Mucosa of descending colon (tissue), 3 donors: ENCODE data around the gene NR2E1. TPM values are rescaled to one million over a fixed set of nuclear protein-coding genes. Genes with fewer than 3 reads are reported as not detected.

Experiments used
- ATAC-seq: fragments of 200-7000 bp; cut with Tn5 transposase; one replicate; pipeline ENCODE4 v1.9.1; 2020; ENCODE audit warnings: mild to moderate bottlenecking, moderate library complexity
- DNase-seq, 3 donors: peaks; one replicate each; pipeline ENCODE4 v3.0.0-alpha.2; 2020
- H3K36me3 ChIP-seq: fragments of 200-600 bp; one replicate; pipeline ENCODE4 v1.8.0; 2021; ENCODE audit warnings: low read depth, mild to moderate bottlenecking
- H3K4me1 ChIP-seq: fragments of 200-600 bp; one replicate; pipeline ENCODE4 v1.8.0; 2021; ENCODE audit warnings: low read depth, mild to moderate bottlenecking
- H3K4me3 ChIP-seq: fragments of 200-600 bp; one replicate; pipeline ENCODE4 v1.8.0; 2021; ENCODE audit warnings: mild to moderate bottlenecking
- H3K9me3 ChIP-seq: fragments of 200-600 bp; one replicate; pipeline ENCODE4 v1.8.0; 2021; ENCODE audit warnings: mild to moderate bottlenecking
- intact Hi-C, 2 donors: fragments of 100-400 bp; cut with DNase I in 1 of 2; cut with micrococcal nuclease in 1 of 2; formaldehyde crosslinking; loops; one replicate each; pipeline versions ENCODE4 v1.11.0 to v1.11.1; 2022; cut with DNase I, micrococcal nuclease
- total RNA-seq, 3 donors: library from RNA; stranded (reverse); fragmentation: NEBNext Ultra II Directional in 2 of 3; extraction: Animal tissue kit (Norgen Biotek cat#: 25700) in 2 of 3; gene quantifications; one replicate each; pipeline versions ENCODE4 v1.2.1 to v1.2.4, GENCODE V29; 2021 to 2023
- TF ChIP-seq, protein P1 (sequence below): fragments of 200-600 bp; IDR thresholded peaks from one replicate; pipeline ENCODE4 v1.8.0; 2022; ENCODE audit warnings: antibody characterized with exemption, mild to moderate bottlenecking
- donor health status: DM: no; HTN: no; CAD: no; lungs with moderate emphysema.
- donor health status: DM: no; HTN: no; CAD: no.
- donor health status: DM: no; HTN: yes; CAD: no.

The NR2E1 gene
- total RNA-seq, 3 donors from 2014 or later: not detected

DNA sequence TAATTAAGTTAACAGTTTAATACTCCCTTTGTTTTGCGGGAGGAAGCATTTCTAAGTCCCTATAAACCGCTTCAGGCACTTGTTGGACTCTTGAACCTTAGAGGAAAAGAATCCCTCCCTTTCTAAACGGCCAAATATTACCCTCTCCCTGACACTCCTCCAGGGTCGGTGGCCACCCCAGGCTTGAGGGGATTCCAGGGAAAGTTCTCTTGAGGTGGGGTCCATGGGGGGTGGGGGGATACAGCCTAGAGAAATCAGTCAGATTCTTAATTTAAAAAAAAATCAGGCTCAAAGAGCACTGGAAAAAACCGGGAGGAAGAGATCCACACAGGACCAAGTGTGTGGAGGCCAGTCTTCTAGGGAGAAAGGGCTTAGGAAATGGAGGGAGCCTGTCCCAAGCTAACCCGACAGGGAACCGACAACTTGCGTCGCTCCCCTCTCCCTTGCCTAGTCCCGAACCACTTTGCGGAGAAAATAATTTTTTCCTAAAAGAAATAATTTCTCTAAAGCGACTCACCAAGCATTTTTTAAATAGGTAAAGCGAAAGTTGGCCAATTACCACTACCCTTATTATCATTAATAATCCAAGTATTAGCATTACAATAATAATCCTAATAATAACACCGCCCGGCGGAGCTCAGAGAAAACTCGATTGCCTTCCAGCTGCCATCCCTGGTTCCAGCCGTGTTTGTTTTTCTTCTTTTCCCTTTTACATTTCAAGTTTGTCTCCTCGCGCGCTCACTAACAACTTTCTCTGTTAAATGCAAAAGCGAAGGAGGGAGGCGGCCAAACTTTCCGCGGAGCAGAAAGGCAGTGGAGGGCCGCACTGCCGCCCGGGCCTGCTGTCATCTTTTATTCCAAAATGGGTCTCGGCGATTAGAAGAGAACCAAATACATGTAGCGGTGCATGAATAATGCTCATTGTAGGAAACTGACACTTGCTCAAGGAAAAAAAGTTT is 4.8 kb downstream of the NR2E1 start:
- H3K4me3 ChIP-seq: no peak overlapping the region
- DNase-seq: no peak
- H3K9me3 ChIP-seq: no peaks in the 10 kb centered on the region
- ATAC-seq: no peak
- peaks cover 28% of the 10 kb centered on the region for H3K4me1 ChIP-seq
- no peaks in the 10 kb centered on the region for H3K36me3 ChIP-seq
- TF ChIP-seq, protein P1, sequence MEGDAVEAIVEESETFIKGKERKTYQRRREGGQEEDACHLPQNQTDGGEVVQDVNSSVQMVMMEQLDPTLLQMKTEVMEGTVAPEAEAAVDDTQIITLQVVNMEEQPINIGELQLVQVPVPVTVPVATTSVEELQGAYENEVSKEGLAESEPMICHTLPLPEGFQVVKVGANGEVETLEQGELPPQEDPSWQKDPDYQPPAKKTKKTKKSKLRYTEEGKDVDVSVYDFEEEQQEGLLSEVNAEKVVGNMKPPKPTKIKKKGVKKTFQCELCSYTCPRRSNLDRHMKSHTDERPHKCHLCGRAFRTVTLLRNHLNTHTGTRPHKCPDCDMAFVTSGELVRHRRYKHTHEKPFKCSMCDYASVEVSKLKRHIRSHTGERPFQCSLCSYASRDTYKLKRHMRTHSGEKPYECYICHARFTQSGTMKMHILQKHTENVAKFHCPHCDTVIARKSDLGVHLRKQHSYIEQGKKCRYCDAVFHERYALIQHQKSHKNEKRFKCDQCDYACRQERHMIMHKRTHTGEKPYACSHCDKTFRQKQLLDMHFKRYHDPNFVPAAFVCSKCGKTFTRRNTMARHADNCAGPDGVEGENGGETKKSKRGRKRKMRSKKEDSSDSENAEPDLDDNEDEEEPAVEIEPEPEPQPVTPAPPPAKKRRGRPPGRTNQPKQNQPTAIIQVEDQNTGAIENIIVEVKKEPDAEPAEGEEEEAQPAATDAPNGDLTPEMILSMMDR: no peak
- intact Hi-C loops: no loop called here

DNA sequence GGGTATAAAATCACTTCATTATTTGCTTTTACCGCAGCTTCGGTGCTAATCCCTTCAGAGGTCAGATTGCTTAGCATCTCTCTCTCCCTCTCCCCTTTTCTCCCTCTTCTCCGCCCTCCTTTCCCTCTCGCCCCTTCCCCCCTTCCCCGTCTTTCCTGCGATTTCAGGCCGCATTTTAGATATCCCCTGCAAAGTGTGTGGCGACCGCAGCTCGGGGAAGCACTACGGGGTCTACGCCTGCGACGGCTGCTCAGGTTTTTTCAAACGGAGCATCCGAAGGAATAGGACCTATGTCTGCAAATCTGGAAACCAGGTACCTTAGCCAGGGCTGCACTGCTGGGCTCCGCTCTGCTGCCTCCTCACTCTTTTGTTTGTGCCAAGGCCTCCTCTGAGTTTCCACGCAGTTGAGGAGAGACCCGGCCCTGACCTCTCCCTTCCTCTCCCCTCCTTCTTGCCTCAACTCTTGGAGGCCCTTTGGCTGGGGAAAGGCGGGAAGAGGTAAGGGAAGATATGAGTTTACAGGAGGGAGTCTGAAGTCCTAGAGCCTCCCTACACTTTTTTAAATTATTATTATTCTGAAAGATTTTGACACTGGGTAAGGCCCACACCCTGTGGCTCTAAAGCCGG is 5.6 kb downstream of the NR2E1 start:
- Histone ChIP-seq H3K9me3 (no peaks in the 10 kb centered on the region), H3K4me3 (no peak overlapping the region), H3K36me3 (no peaks in the 10 kb centered on the region), H3K4me1 (peaks cover 36% of the 10 kb centered on the region)
- intact Hi-C loops: no loop called here
- ATAC-seq (no peak), DNase-seq (no peak)
- TF ChIP-seq, protein P1: no peak

DNA sequence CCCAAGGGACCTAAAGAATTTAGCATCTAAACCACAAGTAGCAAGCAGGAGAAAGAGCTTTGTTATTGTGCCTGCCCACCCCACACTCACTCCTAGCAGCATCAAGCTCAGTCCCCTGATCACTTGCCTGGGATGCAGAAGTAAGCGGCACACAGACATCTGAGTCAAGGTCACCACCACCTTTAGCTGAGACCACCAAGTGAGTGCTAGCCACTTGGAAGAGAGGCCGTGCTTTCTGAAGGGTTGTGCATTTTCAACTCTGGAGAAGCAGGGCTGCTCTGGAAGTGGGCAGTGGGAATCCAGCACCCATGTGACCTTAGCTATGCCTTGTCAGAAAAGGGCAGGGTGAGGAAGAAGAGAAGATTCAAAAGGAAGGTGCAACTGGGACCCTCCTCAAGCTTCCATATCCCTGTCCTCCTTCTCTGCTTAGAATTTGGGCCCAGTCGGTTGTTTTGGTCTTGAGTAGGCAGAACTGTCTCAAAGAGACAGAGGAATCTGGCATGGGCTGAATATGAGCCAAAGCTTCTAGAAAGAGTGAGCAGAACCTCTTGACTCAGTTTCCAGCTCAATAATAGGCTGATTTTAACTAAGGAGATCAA is 6.2 kb downstream of the NR2E1 start:
- Histone ChIP-seq H3K9me3 (no peaks in the 10 kb centered on the region), H3K4me3 (no peak overlapping the region), H3K4me1 (peaks cover 37% of the 10 kb centered on the region), H3K36me3 (no peaks in the 10 kb centered on the region)
- ATAC-seq (no peak), DNase-seq (no peak)
- TF ChIP-seq, protein P1: no peak
- intact Hi-C loops: no loop called here

DNA sequence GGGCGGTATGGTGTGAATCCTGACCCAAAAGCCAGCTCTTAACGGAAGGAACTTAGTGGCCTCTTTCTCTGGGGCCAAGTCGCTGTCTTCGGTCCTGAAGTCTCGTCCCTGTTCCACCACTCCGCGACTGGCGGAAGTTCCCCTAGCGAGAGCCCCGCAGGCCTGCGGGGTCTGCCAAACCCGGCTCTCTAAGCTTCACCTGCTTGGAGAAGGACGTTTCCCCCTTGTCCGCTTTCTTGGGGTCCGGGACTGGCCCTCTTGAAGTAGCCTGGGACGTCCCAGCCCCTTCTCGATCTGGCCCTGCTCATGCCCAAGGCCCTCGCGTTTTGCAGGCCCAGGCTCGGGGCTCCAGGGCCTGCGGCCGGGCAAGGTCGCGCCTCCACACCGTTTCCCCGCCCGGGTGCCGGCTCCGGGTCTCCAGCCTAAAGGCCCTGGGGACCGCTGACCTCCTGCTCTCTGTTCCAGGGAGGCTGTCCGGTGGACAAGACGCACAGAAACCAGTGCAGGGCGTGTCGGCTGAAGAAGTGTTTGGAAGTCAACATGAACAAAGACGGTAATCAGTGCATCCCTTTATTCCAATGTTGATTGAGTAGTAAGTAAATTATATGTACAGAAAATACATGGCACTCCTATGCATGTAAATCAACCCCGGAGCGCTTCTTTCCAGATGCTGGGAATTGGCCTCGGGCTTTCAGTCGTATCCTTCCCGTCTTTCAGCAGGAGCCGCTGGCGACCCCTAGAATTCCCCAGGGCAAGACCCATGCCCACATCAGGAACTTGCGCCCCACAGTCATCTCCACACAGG is 8.8 kb downstream of the NR2E1 start:
- ATAC-seq: no peak
- Histone ChIP-seq H3K4me3 (no peak overlapping the region), H3K36me3 (no peaks in the 10 kb centered on the region), H3K9me3 (no peaks in the 10 kb centered on the region), H3K4me1 (peaks cover 17% of the 10 kb centered on the region)
- peak in 2 of 3 donors; percentile 30 to 37 for DNase-seq
- TF ChIP-seq, protein P1: no peak
- intact Hi-C loops: no loop called here

DNA sequence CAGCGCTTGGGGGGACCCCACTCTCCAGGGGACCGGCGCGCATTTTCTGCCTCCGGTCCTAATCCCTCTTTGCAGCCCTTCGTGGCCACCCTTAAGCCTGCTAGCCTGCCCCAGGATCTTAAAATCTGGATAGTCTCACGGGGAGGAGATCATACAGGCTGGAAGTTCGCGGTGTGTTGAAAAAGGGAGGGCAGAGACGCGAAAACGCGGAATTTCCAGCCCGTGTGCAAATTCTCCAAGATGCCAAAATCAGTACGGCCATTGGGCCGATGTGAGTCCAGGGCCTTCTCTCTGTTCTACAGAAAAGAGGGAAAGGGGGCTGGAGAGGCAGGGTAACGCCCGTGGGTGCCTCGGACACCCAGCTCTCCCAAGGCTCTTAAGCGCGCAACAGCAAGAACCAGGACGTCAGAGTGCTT is 9.4 kb downstream of the NR2E1 start:
- H3K4me3 ChIP-seq: no peak overlapping the region
- no peaks in the 10 kb centered on the region for H3K9me3 ChIP-seq
- H3K36me3 ChIP-seq: no peaks in the 10 kb centered on the region
- peaks cover 14% of the 10 kb centered on the region for H3K4me1 ChIP-seq
- TF ChIP-seq, protein P1: no peak
- no peak for DNase-seq
- intact Hi-C loops: no loop called here
- ATAC-seq: no peak
